Neural progenitor cell (in vitro differentiated cells): ENCODE results near the gene LCP1.

Source experiments
- EZH2 ChIP-seq: fragments of 200-600 bp; sonication (generic); IDR thresholded peaks from 2 replicates; pipeline ENCODE4 v1.6.1; 2017; ENCODE audit warnings: antibody characterized with exemption, mild to moderate bottlenecking, moderate library complexity
- TF ChIP-seq, protein P1 (sequence below): fragments of 200-600 bp; sonication (generic); IDR thresholded peaks from 2 replicates; pipeline ENCODE4 v1.5.1; 2017; ENCODE audit warnings: antibody characterized with exemption, mild to moderate bottlenecking

DNA sequence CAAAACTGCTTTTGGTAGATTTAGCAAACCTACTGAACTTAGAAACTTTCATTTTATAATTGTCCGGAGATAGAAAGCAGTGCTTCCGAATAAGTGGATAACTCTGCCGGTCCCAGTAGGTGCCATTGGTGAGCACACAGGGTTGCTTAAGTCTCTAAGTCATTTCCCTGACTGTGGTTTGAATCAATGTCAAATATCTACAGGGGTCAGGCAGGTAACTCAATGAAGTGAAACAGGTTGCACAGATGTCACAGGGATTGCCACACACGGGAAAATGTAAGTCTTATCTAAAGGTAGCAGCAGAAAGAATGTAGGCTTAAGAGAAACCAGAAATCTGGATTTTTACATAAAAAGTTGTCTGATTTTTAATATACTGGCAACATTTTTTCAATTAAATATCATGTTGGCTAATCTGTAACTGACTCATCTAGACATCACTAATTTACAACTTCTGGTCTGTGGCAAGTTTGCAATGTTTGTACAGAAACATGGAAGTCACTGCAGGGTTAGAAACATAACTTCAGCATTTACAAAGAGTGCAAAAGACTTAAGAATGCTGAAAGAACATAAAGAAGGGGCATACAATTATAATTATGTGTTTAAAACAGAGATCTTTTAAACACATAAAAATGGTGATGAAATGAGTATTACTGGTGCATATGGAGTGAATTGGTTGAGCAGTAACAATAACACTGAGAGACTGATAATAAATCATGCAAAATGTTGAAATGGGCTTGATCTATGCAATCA lies 15.5 kb upstream of the LCP1 start:
- TF ChIP-seq, protein P1, sequence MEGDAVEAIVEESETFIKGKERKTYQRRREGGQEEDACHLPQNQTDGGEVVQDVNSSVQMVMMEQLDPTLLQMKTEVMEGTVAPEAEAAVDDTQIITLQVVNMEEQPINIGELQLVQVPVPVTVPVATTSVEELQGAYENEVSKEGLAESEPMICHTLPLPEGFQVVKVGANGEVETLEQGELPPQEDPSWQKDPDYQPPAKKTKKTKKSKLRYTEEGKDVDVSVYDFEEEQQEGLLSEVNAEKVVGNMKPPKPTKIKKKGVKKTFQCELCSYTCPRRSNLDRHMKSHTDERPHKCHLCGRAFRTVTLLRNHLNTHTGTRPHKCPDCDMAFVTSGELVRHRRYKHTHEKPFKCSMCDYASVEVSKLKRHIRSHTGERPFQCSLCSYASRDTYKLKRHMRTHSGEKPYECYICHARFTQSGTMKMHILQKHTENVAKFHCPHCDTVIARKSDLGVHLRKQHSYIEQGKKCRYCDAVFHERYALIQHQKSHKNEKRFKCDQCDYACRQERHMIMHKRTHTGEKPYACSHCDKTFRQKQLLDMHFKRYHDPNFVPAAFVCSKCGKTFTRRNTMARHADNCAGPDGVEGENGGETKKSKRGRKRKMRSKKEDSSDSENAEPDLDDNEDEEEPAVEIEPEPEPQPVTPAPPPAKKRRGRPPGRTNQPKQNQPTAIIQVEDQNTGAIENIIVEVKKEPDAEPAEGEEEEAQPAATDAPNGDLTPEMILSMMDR = no peak
- TF ChIP-seq EZH2 = no peak
